ENCODE data around the gene PLXNB2. TPM values are rescaled to one million over a fixed set of nuclear protein-coding genes. Genes with fewer than 3 reads are reported as not detected.
A peak's percentile ranks its signal among the peaks of the same experiment; 100 is the strongest.

The PLXNB2 gene
- total and polyA plus RNA-seq, 2 donors from 2014 or later = 128 to 383 TPM

DNA sequence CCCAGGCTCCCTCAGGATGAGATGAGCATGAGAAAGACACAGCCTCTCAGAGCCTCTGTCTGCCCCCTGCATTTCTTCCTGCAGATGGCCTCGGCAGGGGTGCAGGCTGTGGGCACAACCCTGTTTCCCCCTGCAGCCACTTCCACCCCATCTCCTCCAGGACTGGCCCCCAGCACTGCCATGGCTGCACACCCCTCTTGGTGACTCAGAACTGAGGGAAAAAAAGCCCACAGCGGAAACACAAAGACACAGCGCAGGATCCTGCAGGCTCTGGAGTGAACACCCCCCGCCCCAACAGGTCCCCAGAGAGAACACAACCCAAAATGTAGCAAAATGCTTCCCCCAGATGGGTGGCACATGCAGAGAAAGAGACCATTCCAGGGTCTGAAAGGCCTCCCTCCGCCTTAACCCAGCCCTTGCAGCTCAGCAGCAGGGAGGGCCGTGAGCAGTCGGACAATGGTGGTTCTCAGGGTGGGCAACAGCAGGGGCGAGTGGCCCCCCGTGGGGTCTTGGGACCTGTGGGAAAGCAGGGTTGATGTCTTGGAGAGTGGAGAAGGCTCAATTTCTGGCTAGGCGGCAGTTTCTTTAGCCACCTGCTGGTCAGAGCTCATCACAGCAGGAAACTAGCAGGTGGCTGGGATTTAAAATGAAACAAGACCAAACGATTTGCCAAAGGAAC, 70.6 kb downstream of the PLXNB2 start:
- no peak overlapping the region for H3K9ac ChIP-seq (ENCODE audit: low read length in 3 of 3)
- FAIRE-seq (no peak), DNase-seq (peak in 1 of 5 donors; percentile 55)
- H3K4me1 ChIP-seq (ENCODE audit: control insufficient read depth in 2 of 3, insufficient read depth in 2 of 3, low read depth in 1 of 3, low read length in 3 of 3) = peaks cover 0 to 8% (median 6%) of the 10 kb centered on the region in 3 donors
- H3K4me3 ChIP-seq (ENCODE audit: low read length in 3 of 3) = no peak overlapping the region
- H3K27ac ChIP-seq (ENCODE audit: low read depth in 2 of 2, low read length in 2 of 2) = no peak overlapping the region
- TF ChIP-seq, protein P1, sequence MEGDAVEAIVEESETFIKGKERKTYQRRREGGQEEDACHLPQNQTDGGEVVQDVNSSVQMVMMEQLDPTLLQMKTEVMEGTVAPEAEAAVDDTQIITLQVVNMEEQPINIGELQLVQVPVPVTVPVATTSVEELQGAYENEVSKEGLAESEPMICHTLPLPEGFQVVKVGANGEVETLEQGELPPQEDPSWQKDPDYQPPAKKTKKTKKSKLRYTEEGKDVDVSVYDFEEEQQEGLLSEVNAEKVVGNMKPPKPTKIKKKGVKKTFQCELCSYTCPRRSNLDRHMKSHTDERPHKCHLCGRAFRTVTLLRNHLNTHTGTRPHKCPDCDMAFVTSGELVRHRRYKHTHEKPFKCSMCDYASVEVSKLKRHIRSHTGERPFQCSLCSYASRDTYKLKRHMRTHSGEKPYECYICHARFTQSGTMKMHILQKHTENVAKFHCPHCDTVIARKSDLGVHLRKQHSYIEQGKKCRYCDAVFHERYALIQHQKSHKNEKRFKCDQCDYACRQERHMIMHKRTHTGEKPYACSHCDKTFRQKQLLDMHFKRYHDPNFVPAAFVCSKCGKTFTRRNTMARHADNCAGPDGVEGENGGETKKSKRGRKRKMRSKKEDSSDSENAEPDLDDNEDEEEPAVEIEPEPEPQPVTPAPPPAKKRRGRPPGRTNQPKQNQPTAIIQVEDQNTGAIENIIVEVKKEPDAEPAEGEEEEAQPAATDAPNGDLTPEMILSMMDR (IDR thresholded peaks at IDR 0.05; ENCODE audit: borderline replicate concordance, extremely low read depth, insufficient read depth) = peak; percentile 30
- H3K27me3 ChIP-seq (ENCODE audit: control insufficient read depth, insufficient read depth, low read length) = no peaks in the 10 kb centered on the region
- H3K9me3 ChIP-seq (ENCODE audit: control insufficient read depth in 2 of 3, insufficient read depth in 1 of 3, low read length in 3 of 3) = no peaks in the 10 kb centered on the region
- peaks cover 0 to 15% (median 6%) of the 10 kb centered on the region in 3 donors for H3K36me3 ChIP-seq (ENCODE audit: control insufficient read depth in 2 of 3, insufficient read depth in 3 of 3, low read length in 3 of 3)
- intact Hi-C loops (cut with DNase I) = no loop called here

DNA sequence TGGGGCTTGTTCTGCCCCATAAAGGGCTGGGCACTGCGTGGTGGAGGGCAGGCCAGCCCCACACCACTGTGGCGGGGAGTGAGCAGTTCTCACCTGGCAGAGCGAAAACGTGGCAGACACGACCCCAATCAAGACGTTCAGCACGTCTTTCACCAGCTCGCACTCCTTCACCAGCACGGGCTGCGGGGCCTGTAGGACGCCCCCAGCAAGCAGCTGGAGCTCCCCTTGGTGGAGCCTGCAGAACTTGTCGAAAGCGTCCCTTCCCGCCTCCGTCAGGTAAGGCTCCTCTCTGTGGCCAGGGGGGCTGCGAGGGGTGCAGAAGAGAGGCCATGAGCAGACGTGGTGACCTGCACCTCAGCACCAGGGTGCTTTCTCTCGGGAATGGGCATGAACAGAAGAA, 74.2 kb downstream of the PLXNB2 start:
- Histone ChIP-seq H3K36me3 (ENCODE audit: control insufficient read depth in 2 of 3, insufficient read depth in 3 of 3, low read length in 3 of 3) (peaks cover 0 to 8% (median 5%) of the 10 kb centered on the region in 3 donors), H3K9me3 (ENCODE audit: control insufficient read depth in 2 of 3, insufficient read depth in 1 of 3, low read length in 3 of 3) (no peaks in the 10 kb centered on the region), H3K9ac (ENCODE audit: low read length in 3 of 3) (no peak overlapping the region), H3K4me3 (ENCODE audit: low read length in 3 of 3) (no peak overlapping the region), H3K27ac (ENCODE audit: low read depth in 2 of 2, low read length in 2 of 2) (no peak overlapping the region), H3K27me3 (ENCODE audit: control insufficient read depth, insufficient read depth, low read length) (no peaks in the 10 kb centered on the region), H3K4me1 (ENCODE audit: control insufficient read depth in 2 of 3, insufficient read depth in 2 of 3, low read depth in 1 of 3, low read length in 3 of 3) (no peaks in the 10 kb centered on the region)
- DNase-seq (peak in 1 of 5 donors; percentile 71), FAIRE-seq (no peak)
- TF ChIP-seq, protein P1 (IDR thresholded peaks at IDR 0.05; ENCODE audit: borderline replicate concordance, extremely low read depth, insufficient read depth) = no peak
- intact Hi-C loops (cut with DNase I) = no loop called here

DNA sequence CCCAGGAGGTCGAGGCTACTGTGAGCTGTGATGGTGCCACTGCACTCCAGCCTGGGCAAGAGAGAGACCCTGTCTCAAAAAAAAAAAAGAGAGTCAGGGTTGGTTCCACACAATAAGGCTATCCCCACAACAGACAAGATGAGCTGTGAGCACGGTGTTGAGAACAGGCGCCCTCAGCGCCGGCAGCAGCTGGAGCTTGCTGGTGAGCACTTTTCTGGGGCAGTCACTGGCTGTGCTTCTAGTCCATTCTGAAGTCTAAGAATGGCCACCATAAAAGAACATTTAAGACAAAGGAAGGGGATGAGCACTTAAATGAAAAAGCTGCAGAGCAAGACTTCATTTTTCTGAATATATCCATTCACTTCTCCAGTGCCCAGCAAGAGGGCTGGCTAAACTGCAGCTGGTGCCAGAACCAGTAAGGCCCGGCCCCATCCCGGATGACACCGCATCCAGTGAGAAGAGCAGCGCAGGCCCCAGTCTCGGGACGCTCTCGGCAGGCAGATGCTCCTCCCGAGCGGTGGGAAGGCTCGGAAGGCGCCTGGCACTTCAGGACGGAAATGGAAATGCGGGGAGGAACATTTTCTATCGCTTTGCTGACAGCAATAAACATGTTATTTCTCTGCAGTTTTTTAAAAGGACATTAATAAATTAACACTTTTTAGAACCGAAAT, 74.8 kb downstream of the PLXNB2 start:
- no peak overlapping the region for H3K27ac ChIP-seq (ENCODE audit: low read depth in 2 of 2, low read length in 2 of 2)
- TF ChIP-seq, protein P1 (IDR thresholded peaks at IDR 0.05; ENCODE audit: borderline replicate concordance, extremely low read depth, insufficient read depth) = no peak
- peaks cover 0 to 8% (median 5%) of the 10 kb centered on the region in 3 donors for H3K36me3 ChIP-seq (ENCODE audit: control insufficient read depth in 2 of 3, insufficient read depth in 3 of 3, low read length in 3 of 3)
- DNase-seq (no peak), FAIRE-seq (no peak)
- H3K4me1 ChIP-seq (ENCODE audit: control insufficient read depth in 2 of 3, insufficient read depth in 2 of 3, low read depth in 1 of 3, low read length in 3 of 3) = no peaks in the 10 kb centered on the region
- no peak overlapping the region for H3K9ac ChIP-seq (ENCODE audit: low read length in 3 of 3)
- intact Hi-C loops (cut with DNase I) = no loop called here
- H3K9me3 ChIP-seq (ENCODE audit: control insufficient read depth in 2 of 3, insufficient read depth in 1 of 3, low read length in 3 of 3) = no peaks in the 10 kb centered on the region
- no peak overlapping the region for H3K4me3 ChIP-seq (ENCODE audit: low read length in 3 of 3)
- H3K27me3 ChIP-seq (ENCODE audit: control insufficient read depth, insufficient read depth, low read length) = no peaks in the 10 kb centered on the region

Measured in kidney (tissue), 14 donors.